H1 (cell line): ENCODE results near the gene CRADD. TPM values are rescaled to one million over a fixed set of nuclear protein-coding genes. Genes with fewer than 3 reads are reported as not detected.

Experiments
- CTCF ChIA-PET: fragments of 300-600 bp; sonication (Branson Sonifier 250); formaldehyde crosslinking; loops from one replicate; lab custom pipeline; 2021; ENCODE audit not compliant: partially characterized antibody; lab: Charles Lee
- POLR2A ChIA-PET: fragments of 300-600 bp; sonication (Branson Sonifier 250); formaldehyde crosslinking; loops from one replicate; lab custom pipeline; 2021; ENCODE audit warnings: inconsistent platforms; ENCODE audit not compliant: partially characterized antibody; lab: Charles Lee
- DNase-seq, 2 experiments: peaks; one replicate each; pipeline versions ENCODE4 v3.0.0 to v3.0.0-alpha.2; 2010 to 2022; ENCODE audit warnings: low spot score in 2 of 2, low read depth in 1 of 2, mixed read lengths in 1 of 2
- FAIRE-seq: peaks from 2 replicates; lab custom pipeline; 2011; peaks lifted over from hg19 to GRCh38; lab: Jason Lieb, UNC
- H2AFZ ChIP-seq: 2 replicates; pipeline ENCODE4 v1.8.1; 2012; ENCODE audit warnings: low read length, inconsistent platforms
- H2AK5ac ChIP-seq: 2 replicates; pipeline ENCODE4 v1.6.1; 2013; ENCODE audit warnings: low read depth, low read length
- H2BK120ac ChIP-seq: replicated peaks from 2 replicates; pipeline ENCODE3; 2013; ENCODE audit warnings: low read depth, low read length, inconsistent platforms
- H2BK12ac ChIP-seq: 2 replicates; pipeline ENCODE4 v1.6.1; 2013; ENCODE audit warnings: low read depth, low read length
- H2BK15ac ChIP-seq: 2 replicates; pipeline ENCODE4 v1.6.1; 2013; ENCODE audit warnings: low read length
- H2BK20ac ChIP-seq: 2 replicates; pipeline ENCODE4 v1.6.1; 2013; ENCODE audit warnings: low read length
- H2BK5ac ChIP-seq: 2 replicates; pipeline ENCODE4 v1.6.1; 2013; ENCODE audit warnings: low read depth, low read length
- H3K14ac ChIP-seq: 2 replicates; pipeline ENCODE4 v1.6.1; 2013; ENCODE audit warnings: inconsistent platforms; ENCODE audit not compliant: insufficient read length
- H3K18ac ChIP-seq: 2 replicates; pipeline ENCODE4 v1.6.1; 2013; ENCODE audit warnings: low read length; ENCODE audit errors: extremely low read depth
- H3K23ac ChIP-seq: 2 replicates; pipeline ENCODE4 v1.6.1; 2013; ENCODE audit warnings: inconsistent platforms; ENCODE audit not compliant: insufficient read length
- H3K23me2 ChIP-seq: 2 replicates; pipeline ENCODE4 v1.6.1; 2013; ENCODE audit warnings: low read depth, low read length
- H3K27ac ChIP-seq: 2 replicates; pipeline ENCODE4 v1.6.1; 2011; ENCODE audit warnings: low read depth, low read length, inconsistent platforms
- H3K27me3 ChIP-seq, 4 experiments: replicated peaks in 1 of 4; 1 replicate in 1 of 4; 2 replicates in 3 of 4; pipeline versions ENCODE4 v1.6.1 to v1.8.1; 2011 to 2013; ENCODE audit warnings: low read length in 3 of 4, mild to moderate bottlenecking in 3 of 4, inconsistent platforms in 2 of 4, mixed read lengths in 2 of 4, moderate library complexity in 1 of 4; ENCODE audit not compliant: control insufficient read depth in 3 of 4, insufficient read depth in 3 of 4; ENCODE audit errors: extremely low read depth in 1 of 4
- H3K36me3 ChIP-seq, 4 experiments: 2 replicates each; pipeline versions ENCODE4 v1.6.1 to v1.8.1; 2011 to 2013; ENCODE audit warnings: mild to moderate bottlenecking in 4 of 4, low read length in 3 of 4, moderate library complexity in 2 of 4, control low read depth in 1 of 4, inconsistent platforms in 1 of 4; ENCODE audit not compliant: insufficient read depth in 4 of 4, control insufficient read depth in 2 of 4
- H3K4ac ChIP-seq: replicated peaks from 2 replicates; pipeline ENCODE3; 2013; ENCODE audit warnings: low read length, low read depth, mixed read lengths, inconsistent platforms; ENCODE audit not compliant: insufficient read length
- H3K4me1 ChIP-seq, 4 experiments: replicated peaks in 1 of 4; 1 replicate in 1 of 4; 2 replicates in 3 of 4; pipeline versions ENCODE4 v1.6.1 to v1.8.1; 2011 to 2013; ENCODE audit warnings: low read length in 3 of 4, inconsistent platforms in 2 of 4, mixed read lengths in 1 of 4; ENCODE audit not compliant: insufficient read depth in 4 of 4, control insufficient read depth in 3 of 4
- H3K4me2 ChIP-seq, 2 experiments: 2 replicates each; pipeline versions ENCODE4 v1.6.1 to v1.8.1; 2011 to 2013; ENCODE audit warnings: low read depth in 2 of 2, low read length in 2 of 2, control low read depth in 1 of 2, inconsistent platforms in 1 of 2, mild to moderate bottlenecking in 1 of 2; ENCODE audit not compliant: insufficient read depth in 1 of 2
- H3K4me3 ChIP-seq, 4 experiments: fragments of 200-600, 300-600 bp in 1 of 4; sonication (generic), shearing (Covaris generic), sonication (Bioruptor Twin) in 1 of 4; 2 replicates each; pipeline versions ENCODE4 v1.5.1 to v1.8.1; 2011 to 2016; ENCODE audit warnings: low read length in 4 of 4, low read depth in 3 of 4, control low read depth in 2 of 4, inconsistent platforms in 2 of 4, mild to moderate bottlenecking in 2 of 4, mixed read lengths in 1 of 4, moderate library complexity in 1 of 4; ENCODE audit not compliant: insufficient read depth in 2 of 4; ENCODE audit errors: extremely low read depth in 1 of 4
- H3K56ac ChIP-seq: replicated peaks from 2 replicates; pipeline ENCODE3; 2013; ENCODE audit warnings: low read depth, mild to moderate bottlenecking, mixed read lengths, low read length, inconsistent platforms; ENCODE audit not compliant: insufficient read length
- H3K79me1 ChIP-seq: 2 replicates; pipeline ENCODE4 v1.6.1; 2013; ENCODE audit warnings: low read depth, low read length, control low read depth
- H3K79me2 ChIP-seq, 2 experiments: 2 replicates each; pipeline versions ENCODE4 v1.6.1 to v1.8.1; 2012 to 2013; ENCODE audit warnings: low read length in 2 of 2, mild to moderate bottlenecking in 2 of 2, inconsistent platforms in 1 of 2; ENCODE audit not compliant: insufficient read depth in 2 of 2, control insufficient read depth in 1 of 2
- H3K9ac ChIP-seq, 4 experiments: replicated peaks in 1 of 4; 1 replicate in 1 of 4; 2 replicates in 3 of 4; pipeline versions ENCODE4 v1.6.1 to v1.8.1; 2011 to 2013; ENCODE audit warnings: low read depth in 3 of 4, low read length in 3 of 4, control low read depth in 2 of 4, mild to moderate bottlenecking in 2 of 4, moderate library complexity in 2 of 4, inconsistent platforms in 1 of 4; ENCODE audit errors: extremely low read depth in 1 of 4
- H3K9me3 ChIP-seq, 2 experiments: 2 replicates each; pipeline versions ENCODE4 v1.6.1 to v1.8.1; 2012 to 2013; ENCODE audit warnings: mild to moderate bottlenecking in 2 of 2, moderate library complexity in 2 of 2, control low read depth in 1 of 2, inconsistent platforms in 1 of 2, low read depth in 1 of 2, low read length in 1 of 2, mixed read lengths in 1 of 2; ENCODE audit not compliant: insufficient read depth in 2 of 2
- H4K20me1 ChIP-seq, 2 experiments: replicated peaks in 1 of 2; 2 replicates each; pipeline versions ENCODE3 to v1.8.1; 2011 to 2013; ENCODE audit warnings: inconsistent platforms in 2 of 2, low read length in 2 of 2, mild to moderate bottlenecking in 1 of 2; ENCODE audit not compliant: insufficient read depth in 2 of 2, control insufficient read depth in 1 of 2
- H4K5ac ChIP-seq: 2 replicates; pipeline ENCODE4 v1.6.1; 2013; ENCODE audit warnings: low read length, low read depth, mixed read lengths, inconsistent platforms; ENCODE audit not compliant: insufficient read length
- H4K8ac ChIP-seq: 2 replicates; pipeline ENCODE4 v1.8.0; 2013; ENCODE audit warnings: mild to moderate bottlenecking, moderate library complexity, low read length, inconsistent platforms; ENCODE audit not compliant: insufficient read depth; ENCODE audit errors: extremely low read depth
- H4K91ac ChIP-seq: replicated peaks from 2 replicates; pipeline ENCODE3; 2013; ENCODE audit warnings: low read length, mixed read lengths, inconsistent platforms; ENCODE audit not compliant: insufficient read length
- ATF2 ChIP-seq: IDR thresholded peaks from 2 replicates; pipeline ENCODE4 v1.6.1; 2012; ENCODE audit warnings: low read length, inconsistent platforms
- BRCA1 ChIP-seq: IDR thresholded peaks from 2 replicates; pipeline ENCODE4 v1.6.1; 2012; ENCODE audit warnings: low read depth, low read length, improper control_type of control experiment
- CEBPB ChIP-seq: IDR thresholded peaks from 2 replicates; pipeline ENCODE4 v1.6.1; 2012; ENCODE audit warnings: low read depth, low read length
- CHD1 ChIP-seq: IDR thresholded peaks from 2 replicates; pipeline ENCODE4 v1.6.1; 2012; ENCODE audit warnings: low read depth, low read length, improper control_type of control experiment
- CHD2 ChIP-seq: IDR thresholded peaks from 2 replicates; pipeline ENCODE4 v1.6.1; 2012; ENCODE audit warnings: low read length, improper control_type of control experiment
- CREB1 ChIP-seq: IDR thresholded peaks from 2 replicates; pipeline ENCODE4 v1.6.1; 2012; ENCODE audit warnings: inconsistent platforms
- EP300 ChIP-seq, 2 experiments: IDR thresholded peaks; 1 replicate in 1 of 2; 2 replicates in 1 of 2; pipeline ENCODE4 v1.6.1; 2011 to 2012; ENCODE audit warnings: low read depth in 2 of 2, low read length in 2 of 2, mild to moderate bottlenecking in 2 of 2, borderline replicate concordance in 1 of 2, inconsistent platforms in 1 of 2, moderate library complexity in 1 of 2
- JUND ChIP-seq: IDR thresholded peaks from 2 replicates; pipeline ENCODE4 v1.6.1; 2011; ENCODE audit warnings: mild to moderate bottlenecking, improper control_type of control experiment, low read length
- POLR2AphosphoS5 ChIP-seq: IDR thresholded peaks from 2 replicates; pipeline ENCODE4 v1.6.1; 2011; ENCODE audit warnings: low read depth, low read length
- SP4 ChIP-seq: IDR thresholded peaks from 2 replicates; pipeline ENCODE4 v1.6.1; 2012; ENCODE audit warnings: low read length, inconsistent platforms
- SUZ12 ChIP-seq: fragments of 200-600 bp; sonication (generic); IDR thresholded peaks from 2 replicates; pipeline ENCODE4 v1.6.1; 2012; ENCODE audit warnings: mild to moderate bottlenecking, inconsistent platforms, low read length, moderate library complexity, mixed read lengths
- WGBS, 2 experiments: shearing (Covaris generic) in 1 of 2; methylation state at CpG; one replicate each; pipeline versions ENCODE4 v1.1.6 to v1.1.7; 2013 to 2015; ENCODE audit warnings: low lambda C conversion rate in 2 of 2, mixed read lengths in 2 of 2, inconsistent platforms in 1 of 2, low coverage in 1 of 2, missing lambda C conversion rate in 1 of 2; ENCODE audit not compliant: insufficient replicate concordance in 2 of 2, insufficient coverage in 1 of 2, insufficient read length in 1 of 2; ENCODE audit errors: extremely low coverage in 1 of 2, missing lambda C conversion rate in 1 of 2; 5-methylcytosine and 5-hydroxymethylcytosine counted together
- polyA plus RNA-seq, 7 experiments: library from polyadenylated mRNA; depleted of rRNA in 3 of 7; stranded (reverse) in 5 of 7; unstranded in 2 of 7; fragments of >200 nt in 5 of 7; fragments of 200-250 nt in 2 of 7; gene quantifications; 1 replicate in 5 of 7; 2 replicates in 1 of 7; 4 replicates in 1 of 7; pipeline versions ENCODE4 v1.2.1 to v1.2.3, GENCODE V29; 2011 to 2013; ENCODE audit warnings: missing spikeins in 2 of 7, mixed read lengths in 2 of 7
- total RNA-seq: library from RNA; stranded (reverse); fragmentation: NEBNext Ultra II Directional; extraction: Animal tissue kit (Norgen Biotek cat#: 25700); gene quantifications from 2 replicates; pipeline ENCODE4 v1.2.1, GENCODE V29; 2021
- TF ChIP-seq, protein P1 (sequence below): IDR thresholded peaks from 2 replicates; pipeline ENCODE4 v1.6.1; 2012; ENCODE audit warnings: inconsistent platforms
- TF ChIP-seq, protein P2 (sequence below): IDR thresholded peaks from 2 replicates; pipeline ENCODE4 v1.6.1; 2011; ENCODE audit warnings: low read depth, mild to moderate bottlenecking, low read length; ENCODE audit not compliant: insufficient read depth

Gene CRADD
- total and polyA plus RNA-seq, 2 of the 8 experiments (the other 6 are each of a cell fraction or from before 2014, with no cell fraction given), result 8.1 to 15.4 TPM

DNA sequence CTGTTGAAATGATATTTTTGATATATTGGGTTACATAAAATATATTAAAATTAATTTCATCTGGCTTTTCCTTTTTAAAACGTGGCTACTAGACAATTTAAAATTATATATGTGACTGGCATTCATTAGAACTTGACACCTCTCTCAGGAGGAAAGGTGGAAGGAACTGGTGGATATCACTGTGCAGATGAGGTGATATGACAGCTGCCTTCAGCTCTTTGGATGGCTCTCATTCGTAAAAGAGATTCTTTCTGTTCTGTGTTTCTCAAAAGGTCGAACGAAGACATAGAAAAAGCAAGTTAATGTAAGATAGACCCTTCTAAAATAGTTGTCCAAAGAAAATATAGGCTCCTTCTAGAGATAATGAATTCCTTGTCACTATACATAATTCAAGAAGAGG, 36.6 kb downstream of the CRADD start:
- 84% methylated on average over 4 of the region's 4 CpGs; no CpG with 5 or more reads in 1 of the 2 experiments for WGBS, 2 experiments
- no peak overlapping the region for H3K14ac ChIP-seq
- no peaks in the 10 kb centered on the region for H3K79me2 ChIP-seq
- no peak overlapping the region for H4K91ac ChIP-seq
- H3K56ac ChIP-seq, result no peak overlapping the region
- H4K5ac ChIP-seq, result no peak overlapping the region
- no peaks in the 10 kb centered on the region for H4K20me1 ChIP-seq
- H2AFZ ChIP-seq, result no peak overlapping the region
- H2AK5ac ChIP-seq, result no peak overlapping the region
- H3K4me2 ChIP-seq, result no peak overlapping the region
- no peaks in the 10 kb centered on the region for H3K23me2 ChIP-seq
- no peak overlapping the region for H2BK120ac ChIP-seq
- H2BK12ac ChIP-seq, result no peak overlapping the region
- peaks cover 8 to 9% of the 10 kb centered on the region in 2 experiments; a peak in 2 of 4 replicates for H3K9me3 ChIP-seq
- ChIA-PET POLR2A (interaction anchor here (2.1 kb wide), 1 partner anchor 13 kb away, joined by 5 read pairs; no protein-coding TSS in a partner anchor), CTCF (interaction anchor here (0.7 to 1.4 kb wide), 3 partner anchors 12 to 127 kb away, joined by 3 to 4 read pairs (median 3); no protein-coding TSS in a partner anchor)
- no peak overlapping the region for H4K8ac ChIP-seq
- no peaks in the 10 kb centered on the region for H3K4me1 ChIP-seq
- no peak overlapping the region for H2BK5ac ChIP-seq
- no peak for FAIRE-seq
- DNase-seq, result no peak
- H3K4ac ChIP-seq, result no peak overlapping the region
- H3K27ac ChIP-seq, result no peak overlapping the region
- H3K27me3 ChIP-seq, result no peaks in the 10 kb centered on the region
- H2BK20ac ChIP-seq, result no peak overlapping the region
- no peak overlapping the region for H3K4me3 ChIP-seq
- H3K79me1 ChIP-seq, result no peaks in the 10 kb centered on the region
- no peaks in the 10 kb centered on the region for H3K36me3 ChIP-seq
- no peak overlapping the region for H3K9ac ChIP-seq
- H2BK15ac ChIP-seq, result no peak overlapping the region
- no peak overlapping the region for H3K23ac ChIP-seq
- no peak overlapping the region for H3K18ac ChIP-seq
- no peak for TF ChIP-seq ATF2
- TF ChIP-seq CHD2, result no peak
- no peak for TF ChIP-seq CHD1
- no peak for TF ChIP-seq CREB1
- TF ChIP-seq POLR2AphosphoS5, result no peak
- TF ChIP-seq, protein P1, sequence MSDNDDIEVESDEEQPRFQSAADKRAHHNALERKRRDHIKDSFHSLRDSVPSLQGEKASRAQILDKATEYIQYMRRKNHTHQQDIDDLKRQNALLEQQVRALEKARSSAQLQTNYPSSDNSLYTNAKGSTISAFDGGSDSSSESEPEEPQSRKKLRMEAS, result no peak
- no peak for TF ChIP-seq SUZ12
- no peak for TF ChIP-seq EP300 (IDR thresholded peaks at IDR 0.05; ENCODE audit: borderline replicate concordance in 1 of 2, low read depth in 2 of 2, low read length in 2 of 2)
- no peak for TF ChIP-seq JUND
- no peak for TF ChIP-seq SP4
- TF ChIP-seq BRCA1, result no peak
- TF ChIP-seq, protein P2, sequence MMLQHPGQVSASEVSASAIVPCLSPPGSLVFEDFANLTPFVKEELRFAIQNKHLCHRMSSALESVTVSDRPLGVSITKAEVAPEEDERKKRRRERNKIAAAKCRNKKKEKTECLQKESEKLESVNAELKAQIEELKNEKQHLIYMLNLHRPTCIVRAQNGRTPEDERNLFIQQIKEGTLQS, result no peak
- TF ChIP-seq CEBPB, result no peak
